ENCODE results near the gene DUS3L. TPM values are rescaled to one million over a fixed set of nuclear protein-coding genes. Genes with fewer than 3 reads are reported as not detected.
"Not testable (repeated sequence)": the region's sequence is repeated elsewhere in the genome, so short reads cannot be mapped to it uniquely, and the experiment has no call there.

Gene DUS3L
- total RNA-seq, 1 donor from 2014 or later, result 11.8 TPM

- intact Hi-C loops (cut with DNase I), result no loop called here
- no peak for DNase-seq (ENCODE audit: missing footprints)
- ATAC-seq, result no peak
Observed at GRCh38 chr19:5786593-5787408, 4.2 kb downstream of the DUS3L start.

- ATAC-seq (no peak), DNase-seq (ENCODE audit: missing footprints) (no peak)
- intact Hi-C loops (cut with DNase I), result no loop called here
Observed at GRCh38 chr19:5785423-5785822, 5.5 kb downstream of the DUS3L start.

- DNase-seq (ENCODE audit: missing footprints) (no peak), ATAC-seq (no peak)
- intact Hi-C loops (cut with DNase I), result no loop called here
Observed at GRCh38 chr19:5784581-5785147, 6.3 kb downstream of the DUS3L start, which contains the start of gene PRR22. Gene PRR22, minus strand, starts transcription at chr19:5784746. Its CDS starts 86 bp downstream, at chr19:5784660.

DNA sequence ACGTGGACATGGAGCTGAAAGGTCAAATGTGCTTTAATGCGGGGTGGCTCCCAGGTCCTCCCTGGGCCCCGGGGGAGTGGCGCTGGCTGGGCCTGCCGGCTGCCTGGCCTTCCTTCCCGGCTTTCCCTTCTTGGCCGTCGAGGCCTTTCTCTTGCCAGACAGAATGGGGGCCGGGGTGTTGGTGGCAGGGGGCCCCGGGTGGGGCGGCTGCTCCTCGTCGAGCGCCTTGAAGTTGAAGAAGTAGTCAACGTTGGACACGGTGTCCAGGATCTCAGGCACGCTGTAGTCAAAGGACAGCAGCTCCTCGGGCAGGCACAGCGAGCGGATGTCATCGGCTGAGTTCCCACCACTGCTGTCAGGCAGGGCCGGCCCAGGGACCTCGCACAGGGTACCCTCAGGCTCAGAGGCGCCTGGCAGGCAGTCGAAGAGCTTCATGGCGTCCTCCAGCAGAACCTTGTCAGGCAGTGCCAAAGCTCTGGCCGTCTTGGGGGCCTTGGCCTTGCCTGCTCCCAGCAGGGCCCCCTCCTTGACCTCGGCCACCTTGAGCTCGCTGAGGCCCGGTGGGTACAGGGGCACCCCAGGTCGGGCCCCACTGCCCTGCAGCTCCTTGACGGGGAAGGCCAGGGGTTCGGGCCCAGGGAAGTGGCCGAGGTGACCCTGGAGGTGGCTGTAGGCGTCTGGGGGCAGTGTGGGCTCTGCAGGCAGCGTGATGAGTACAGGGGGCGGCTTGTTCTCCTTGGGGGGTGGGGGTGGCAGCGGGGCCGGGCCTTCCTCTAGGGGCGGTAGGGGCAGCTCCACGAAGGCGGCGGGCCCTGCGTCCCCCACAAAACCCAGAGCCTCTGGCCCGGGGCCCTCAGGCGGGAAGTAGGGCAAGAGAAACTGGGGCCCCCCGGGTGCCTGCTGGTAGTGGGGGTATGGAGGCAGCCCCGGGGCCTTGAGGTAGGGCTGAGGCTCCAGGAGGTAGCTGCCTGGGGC lies 7.7 kb downstream of the DUS3L start:
- DNase-seq (ENCODE audit: missing footprints) (no peak), ATAC-seq (no peak)
- intact Hi-C loops (cut with DNase I), result no loop called here

DNA sequence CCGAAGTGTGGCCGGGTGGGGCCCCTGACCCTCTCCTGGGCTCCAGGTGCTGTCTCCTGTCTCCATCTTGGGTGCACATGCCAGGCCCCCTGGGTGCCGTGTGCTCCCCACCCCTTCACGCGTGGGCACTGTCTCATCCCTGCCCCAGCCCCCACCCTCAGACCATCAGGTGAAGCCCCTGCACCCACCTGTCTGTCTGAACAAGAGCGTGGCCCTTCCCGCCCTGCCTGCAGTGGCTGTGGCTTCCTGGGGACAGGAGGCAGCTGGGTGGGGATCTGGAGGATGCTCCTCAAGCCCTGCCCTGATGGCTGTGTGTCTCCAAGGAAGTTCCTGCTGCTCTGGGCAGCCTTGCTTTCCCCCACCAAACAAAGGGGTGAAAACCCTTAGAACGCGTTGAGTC lies 8.6 kb downstream of the DUS3L start:
- DNase-seq (ENCODE audit: missing footprints) (no peak), ATAC-seq (no peak)
- intact Hi-C loops (cut with DNase I), result no loop called here

GRCh38 chr19:5780916-5781315 lies 10.0 kb downstream of the DUS3L start:
- ATAC-seq; DNase-seq (ENCODE audit: missing footprints); intact Hi-C loops (cut with DNase I): not testable (repeated sequence)

DNA sequence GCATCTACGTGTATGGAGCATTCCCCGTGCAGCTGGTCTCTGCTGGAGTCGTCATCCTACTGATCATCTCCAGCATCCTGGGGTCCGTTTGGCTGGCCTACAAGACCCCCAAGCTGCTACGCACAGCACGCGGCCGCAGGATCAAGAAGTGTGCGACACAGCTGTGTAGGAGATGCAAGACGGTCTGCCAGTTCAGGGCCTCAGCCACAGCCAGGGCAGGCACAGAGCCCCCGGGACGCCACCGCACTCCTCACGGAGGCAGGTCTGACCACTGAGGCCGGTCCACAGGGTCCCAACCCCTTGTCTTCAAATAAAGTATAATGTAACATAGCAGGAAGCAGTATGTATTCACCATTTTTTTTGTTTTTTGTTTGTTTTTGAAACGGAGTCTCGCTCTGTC lies 12.6 kb downstream of the DUS3L start:
- DNase-seq (ENCODE audit: missing footprints) (no peak), ATAC-seq (no peak)
- intact Hi-C loops (cut with DNase I), result no loop called here

DNA sequence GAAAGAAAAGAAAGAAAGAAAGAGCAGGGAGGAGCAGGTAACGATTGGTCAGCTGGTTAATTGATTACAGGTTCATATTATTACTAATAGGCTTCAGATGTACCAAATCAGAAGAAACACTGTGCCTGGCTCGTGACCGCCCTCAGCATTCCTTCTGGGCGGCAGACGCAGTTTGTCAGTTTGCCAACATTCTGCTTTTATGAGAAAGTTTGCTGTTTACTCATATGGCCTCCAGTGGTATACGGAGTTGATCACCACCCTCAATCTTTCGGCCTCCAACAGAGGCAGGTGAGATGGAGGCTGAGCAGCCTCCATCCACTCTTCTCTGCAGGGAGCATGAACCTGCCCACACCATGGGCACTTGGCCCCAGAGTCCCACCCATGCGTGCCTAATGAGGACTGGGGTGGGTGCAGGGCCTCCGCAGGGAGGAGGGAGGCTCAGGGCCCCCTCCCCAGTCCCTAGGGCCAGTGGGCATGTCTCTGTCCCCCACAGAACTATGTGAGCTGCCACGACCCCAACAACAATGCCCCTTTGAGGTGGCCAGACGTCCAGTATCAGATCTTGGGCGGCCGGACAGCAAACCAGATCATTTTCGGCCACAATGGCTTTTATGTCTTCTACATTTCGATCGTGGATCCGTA lies 15.2 kb downstream of the DUS3L start:
- DNase-seq (ENCODE audit: missing footprints) (no peak), ATAC-seq (no peak)
- intact Hi-C loops (cut with DNase I), result no loop called here

DNA sequence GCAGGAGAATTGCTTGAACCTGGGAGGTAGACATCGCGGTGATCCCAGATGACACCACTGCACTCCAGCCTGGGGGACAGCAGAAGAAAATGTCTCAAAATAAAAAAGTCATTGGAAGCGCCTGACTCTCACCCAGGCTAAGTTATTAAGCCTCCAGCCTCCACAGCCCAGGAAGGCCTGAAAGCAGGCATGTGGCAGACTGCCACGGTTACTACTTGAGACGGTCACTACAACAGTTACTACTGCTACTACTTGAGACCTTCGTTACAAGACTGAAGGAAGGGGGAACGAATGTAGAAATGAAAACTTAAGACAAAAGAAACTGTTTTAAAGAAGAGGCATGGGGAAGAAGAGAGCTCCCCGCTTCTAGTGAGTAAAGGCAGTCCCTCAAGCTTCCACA lies 16.0 kb downstream of the DUS3L start:
- no peak for DNase-seq (ENCODE audit: missing footprints)
- no peak for ATAC-seq
- intact Hi-C loops (cut with DNase I), result no loop called here

- intact Hi-C loops (cut with DNase I), result no loop called here
- ATAC-seq, result no peak
- DNase-seq (ENCODE audit: missing footprints), result no peak
Observed at GRCh38 chr19:5773276-5773675, 17.7 kb downstream of the DUS3L start.

DNA sequence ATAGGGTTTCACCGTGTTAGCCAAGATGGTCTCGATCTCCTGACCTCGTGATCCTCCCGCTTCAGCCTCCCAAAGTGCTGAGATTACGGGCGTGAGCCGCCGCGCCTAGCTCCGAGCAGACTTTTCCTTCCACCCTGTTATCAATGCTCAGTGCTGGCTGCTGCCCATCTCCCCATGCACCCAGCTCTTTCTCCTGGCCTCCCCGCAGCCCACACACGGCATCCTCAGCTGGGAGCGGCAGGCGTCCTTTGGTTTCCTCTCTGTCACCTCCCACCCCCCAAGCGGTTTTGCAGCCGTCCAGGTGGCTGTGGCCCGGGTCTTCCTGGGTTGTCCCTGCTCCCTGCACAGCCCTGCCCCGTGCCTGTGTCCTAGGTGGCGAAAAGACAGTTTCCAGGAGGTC lies 18.5 kb downstream of the DUS3L start:
- ATAC-seq (no peak), DNase-seq (ENCODE audit: missing footprints) (no peak)
- intact Hi-C loops (cut with DNase I), result no loop called here

DNA sequence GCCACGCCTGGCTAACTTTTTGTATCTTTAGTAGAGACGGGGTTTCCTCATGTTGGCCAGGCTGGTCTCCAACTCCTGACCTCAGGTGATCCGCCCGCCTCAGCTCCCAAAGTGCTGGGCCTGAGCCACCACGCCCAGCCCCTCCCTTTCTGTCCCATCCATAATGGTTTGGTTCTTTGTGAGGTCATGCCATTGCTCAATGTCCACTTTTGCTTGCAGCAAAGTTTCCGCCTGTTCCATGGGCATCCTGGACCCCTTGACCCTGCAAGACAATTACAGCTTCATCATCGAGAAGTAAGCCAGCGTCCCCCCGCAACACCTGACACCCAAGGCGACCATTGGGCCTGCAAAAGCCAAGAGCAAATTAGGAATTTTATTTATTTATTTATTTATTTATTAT lies 23.0 kb downstream of the DUS3L start:
- DNase-seq (ENCODE audit: missing footprints) (no peak), ATAC-seq (no peak)
- intact Hi-C loops (cut with DNase I), result no loop called here

- DNase-seq (ENCODE audit: missing footprints) (no peak), ATAC-seq (no peak)
- intact Hi-C loops (cut with DNase I), result no loop called here
Observed at GRCh38 chr19:5765220-5765619, 25.7 kb downstream of the DUS3L start.

- intact Hi-C loops (cut with DNase I), result no loop called here
- DNase-seq (ENCODE audit: missing footprints) (no peak), ATAC-seq (no peak)
Observed at GRCh38 chr19:5762608-5763217, 28.2 kb downstream of the DUS3L start.

- intact Hi-C loops (cut with DNase I), result no loop called here
- no peak for ATAC-seq
- no peak for DNase-seq (ENCODE audit: missing footprints)
Observed at GRCh38 chr19:5753743-5754142, 37.2 kb downstream of the DUS3L start.

DNA sequence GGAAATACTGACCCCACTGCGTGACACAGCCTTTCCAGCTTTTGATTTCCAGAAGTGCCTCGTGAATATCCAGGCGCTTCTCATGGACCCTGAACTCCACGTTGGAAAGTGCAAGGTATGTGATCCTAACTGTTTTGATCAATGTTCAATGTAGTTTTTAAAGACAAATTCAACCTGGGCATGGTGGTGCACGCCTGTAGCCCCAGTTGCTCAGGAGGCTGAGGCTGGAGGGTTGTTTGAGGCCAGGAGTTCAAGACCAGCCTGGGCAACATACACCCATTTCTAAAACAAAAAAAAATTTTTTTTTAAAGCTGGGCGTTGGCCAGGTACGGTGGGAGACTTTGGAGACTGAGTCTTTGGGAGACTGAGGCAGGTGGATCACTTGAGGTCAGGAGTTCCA lies 39.3 kb downstream of the DUS3L start:
- DNase-seq (ENCODE audit: missing footprints) (no peak), ATAC-seq (no peak)
- intact Hi-C loops (cut with DNase I), result no loop called here

DNA sequence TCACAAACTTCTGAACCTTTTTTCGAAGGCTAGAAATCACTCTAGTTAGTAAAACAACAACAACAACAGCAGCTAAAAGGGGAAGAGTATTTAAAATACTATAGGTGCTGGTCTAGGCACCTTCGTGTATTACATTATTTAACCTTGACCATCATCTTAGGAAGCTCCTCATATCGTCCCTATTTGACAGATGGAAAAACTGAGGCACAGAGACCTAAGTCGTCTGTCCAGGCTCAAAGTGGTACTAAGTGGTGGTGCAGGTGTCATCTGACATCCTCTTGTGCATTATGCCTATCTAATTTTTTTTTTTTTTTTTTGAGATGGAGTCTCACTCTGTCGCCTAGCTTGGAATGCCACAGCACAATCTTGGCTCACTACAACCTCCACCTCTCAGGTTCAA lies 41.5 kb downstream of the DUS3L start:
- ATAC-seq (no peak), DNase-seq (ENCODE audit: missing footprints) (no peak)
- intact Hi-C loops (cut with DNase I), result no loop called here

DNA sequence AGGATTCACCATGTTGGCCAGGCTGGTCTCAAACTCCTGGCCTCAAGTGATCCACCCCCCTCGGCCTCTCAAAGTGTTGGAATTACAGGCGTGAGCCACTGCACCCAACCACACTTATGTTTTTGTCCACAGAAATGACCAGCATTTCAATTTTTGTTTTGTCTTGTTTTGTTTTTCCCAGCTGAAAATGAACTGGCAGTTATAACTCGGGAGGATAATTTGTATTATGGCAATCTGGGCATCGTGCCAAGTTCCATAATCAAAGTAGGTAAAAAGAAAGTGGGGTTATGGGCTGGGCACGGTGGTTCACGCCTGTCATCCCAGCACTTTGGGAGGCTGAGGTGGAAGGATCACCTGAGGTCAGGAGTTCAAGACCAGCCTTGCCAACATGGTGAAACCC lies 42.0 kb downstream of the DUS3L start:
- ATAC-seq; intact Hi-C loops (cut with DNase I); DNase-seq (ENCODE audit: missing footprints): not testable (repeated sequence)

DNA sequence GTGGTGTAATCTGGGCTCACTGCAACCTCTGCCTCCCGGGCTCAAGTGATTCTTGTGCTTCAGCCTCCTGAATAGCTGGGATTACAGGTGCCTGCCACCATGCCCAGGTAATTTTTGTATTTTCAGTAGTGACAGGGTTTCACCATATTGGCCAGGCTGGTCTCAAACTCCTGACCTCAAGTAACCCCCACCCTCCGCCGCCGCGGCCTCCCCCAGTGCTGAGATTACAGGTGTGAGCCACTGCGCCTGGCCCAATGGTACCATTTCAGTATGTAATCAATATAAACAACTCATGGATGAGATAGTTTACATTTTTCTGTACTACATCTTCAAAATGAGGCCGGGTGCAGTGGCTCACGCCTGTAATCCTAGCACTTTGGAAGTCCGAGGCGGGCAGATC lies 46.0 kb downstream of the DUS3L start:
- intact Hi-C loops (cut with DNase I); ATAC-seq; DNase-seq (ENCODE audit: missing footprints): not testable (repeated sequence)

Measured in Right ventricle myocardium inferior (tissue), 1 donor.